Nephron progenitor cell (in vitro differentiated cells): ENCODE data around the gene BTNL8.

Experiments
- DNase-seq: peaks from one replicate; pipeline ENCODE4 v3.0.0; 2021
- H3K27ac Mint-ChIP-seq: 2 replicates; pipeline ENCODE4 v1.8.0; 2021; ENCODE audit warnings: mild to moderate bottlenecking, moderate library complexity, mixed read lengths
- H3K27me3 Mint-ChIP-seq: 2 replicates; pipeline ENCODE4 v1.8.0; 2021; ENCODE audit warnings: mild to moderate bottlenecking, low read depth, mixed read lengths; ENCODE audit not compliant: poor library complexity
- H3K36me3 Mint-ChIP-seq: 2 replicates; pipeline ENCODE4 v1.8.0; 2021; ENCODE audit warnings: low read depth, mixed read lengths
- H3K4me1 Mint-ChIP-seq: 2 replicates; pipeline ENCODE4 v1.8.0; 2021; ENCODE audit warnings: mixed read lengths
- H3K4me3 Mint-ChIP-seq: 2 replicates; pipeline ENCODE4 v1.8.0; 2021; ENCODE audit warnings: mild to moderate bottlenecking, moderate library complexity, mixed read lengths
- H3K9me3 Mint-ChIP-seq: 2 replicates; pipeline ENCODE4 v1.8.0; 2021; ENCODE audit warnings: mild to moderate bottlenecking, moderate library complexity, mixed read lengths
- CTCF ChIP-seq: fragments of 200-600 bp; sonication (generic); IDR thresholded peaks from 2 replicates; pipeline ENCODE4 v1.5.0; 2021; ENCODE audit warnings: antibody characterized with exemption

Gene BTNL8

GRCh38 chr5:180865981-180866695, 32.8 kb upstream of the BTNL8 start:
- H3K4me1 Mint-ChIP-seq: peaks cover 4% of the 10 kb centered on the region
- DNase-seq: no peak

GRCh38 chr5:180866985-180867384, 32.0 kb upstream of the BTNL8 start:
- H3K9me3 Mint-ChIP-seq: no peaks in the 10 kb centered on the region
- H3K4me3 Mint-ChIP-seq: no peak overlapping the region
- H3K27ac Mint-ChIP-seq: no peak overlapping the region
- H3K4me1 Mint-ChIP-seq: peaks cover 4% of the 10 kb centered on the region
- DNase-seq: no peak
- no peak for TF ChIP-seq CTCF
- H3K27me3 Mint-ChIP-seq: peaks cover 26% of the 10 kb centered on the region
- no peaks in the 10 kb centered on the region for H3K36me3 Mint-ChIP-seq

More at GRCh38 chr5:180865981-180866695, 32.8 kb upstream of the BTNL8 start:
- no peak overlapping the region for H3K27ac Mint-ChIP-seq
- no peak overlapping the region for H3K4me3 Mint-ChIP-seq
- no peaks in the 10 kb centered on the region for H3K9me3 Mint-ChIP-seq
- no peaks in the 10 kb centered on the region for H3K36me3 Mint-ChIP-seq
- no peak for TF ChIP-seq CTCF
- H3K27me3 Mint-ChIP-seq: peaks cover 26% of the 10 kb centered on the region

GRCh38 chr5:180868960-180869359, 30.0 kb upstream of the BTNL8 start:
- Mint-ChIP-seq H3K27me3 (peaks cover 26% of the 10 kb centered on the region), H3K9me3 (no peaks in the 10 kb centered on the region), H3K4me1 (peaks cover 10% of the 10 kb centered on the region), H3K27ac (no peak overlapping the region), H3K4me3 (no peak overlapping the region), H3K36me3 (no peaks in the 10 kb centered on the region)
- peak; percentile 91 for DNase-seq
- peak; percentile 78 for TF ChIP-seq CTCF

GRCh38 chr5:180869587-180869986, 29.4 kb upstream of the BTNL8 start:
- Mint-ChIP-seq H3K4me3 (no peak overlapping the region), H3K36me3 (no peaks in the 10 kb centered on the region)

DNA sequence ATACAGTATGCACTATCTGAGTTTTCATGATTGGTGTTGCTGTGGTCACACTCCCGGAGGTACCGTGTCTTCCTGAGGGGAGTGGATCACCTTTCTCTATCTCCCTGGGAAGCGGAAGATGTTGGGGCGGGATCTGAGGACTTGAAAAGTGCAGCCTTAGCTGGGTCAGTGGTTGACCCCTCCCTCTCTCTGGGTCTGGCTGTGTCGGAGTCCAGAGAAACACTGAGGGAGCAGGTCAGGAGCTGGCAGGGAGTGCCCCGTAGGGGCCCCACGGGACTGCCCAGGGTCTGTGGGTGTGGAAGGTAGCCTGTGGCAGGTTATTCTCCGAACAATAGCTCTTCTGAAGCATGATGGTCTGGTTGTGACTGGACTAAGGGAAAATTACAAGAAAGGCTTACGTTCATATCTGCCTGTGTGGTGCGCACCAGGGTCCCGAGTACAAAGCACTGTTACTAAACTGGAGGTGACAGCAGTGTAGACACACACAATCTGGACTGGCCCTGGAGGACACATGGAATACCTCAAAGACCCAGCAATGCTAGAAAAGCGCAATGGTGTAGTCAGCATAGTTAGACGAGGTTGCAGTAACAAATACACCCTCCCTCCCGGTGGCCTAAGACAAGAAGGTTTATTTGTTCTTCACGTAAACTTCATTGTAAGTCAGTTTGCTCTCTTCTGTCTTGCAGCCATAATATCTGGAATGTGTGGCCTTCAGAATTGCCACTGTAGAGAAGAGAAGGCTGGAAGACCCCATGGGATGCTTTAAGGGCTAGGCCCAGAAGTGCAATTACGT, 28.5 kb upstream of the BTNL8 start:
- no peak for DNase-seq
- H3K27ac Mint-ChIP-seq: no peak overlapping the region
- H3K27me3 Mint-ChIP-seq: peaks cover 25% of the 10 kb centered on the region
- no peak overlapping the region for H3K4me3 Mint-ChIP-seq
- H3K4me1 Mint-ChIP-seq: peaks cover 12% of the 10 kb centered on the region
- no peaks in the 10 kb centered on the region for H3K36me3 Mint-ChIP-seq
- H3K9me3 Mint-ChIP-seq: no peaks in the 10 kb centered on the region
- TF ChIP-seq CTCF: no peak

More at GRCh38 chr5:180869587-180869986, 29.4 kb upstream of the BTNL8 start:
- H3K27ac Mint-ChIP-seq: no peak overlapping the region
- DNase-seq: no peak
- H3K27me3 Mint-ChIP-seq: peaks cover 26% of the 10 kb centered on the region
- no peaks in the 10 kb centered on the region for H3K9me3 Mint-ChIP-seq
- peaks cover 12% of the 10 kb centered on the region for H3K4me1 Mint-ChIP-seq
- no peak for TF ChIP-seq CTCF
